Stomach smooth muscle (tissue), 2 donors: ENCODE measurements around the gene SMDT1.
"Not testable (repeated sequence)": the region's sequence is repeated elsewhere in the genome, so short reads cannot be mapped to it uniquely, and the experiment has no call there.

Experiments
- H3K27ac ChIP-seq: one replicate; pipeline ENCODE4 v1.7.0; 2013; ENCODE audit warnings: mild to moderate bottlenecking, low read length, inconsistent platforms
- H3K27me3 ChIP-seq, 2 donors: one replicate each; pipeline ENCODE4 v1.7.0; 2013; ENCODE audit warnings: low read length in 2 of 2; ENCODE audit not compliant: insufficient read depth in 2 of 2, control insufficient read depth in 1 of 2
- H3K36me3 ChIP-seq, 2 donors: one replicate each; pipeline ENCODE4 v1.7.0; 2013; ENCODE audit warnings: low read length in 2 of 2; ENCODE audit not compliant: control insufficient read depth in 2 of 2, insufficient read depth in 2 of 2
- H3K4me1 ChIP-seq: one replicate; pipeline ENCODE4 v1.7.0; 2013; ENCODE audit warnings: low read length; ENCODE audit not compliant: control insufficient read depth, insufficient read depth
- H3K4me3 ChIP-seq, 2 donors: one replicate each; pipeline ENCODE4 v1.7.0; 2013; ENCODE audit warnings: low read length in 2 of 2
- H3K9ac ChIP-seq, 2 donors: one replicate each; pipeline ENCODE4 v1.7.0; 2013; ENCODE audit warnings: low read length in 2 of 2, mild to moderate bottlenecking in 1 of 2
- H3K9me3 ChIP-seq, 2 donors: one replicate each; pipeline ENCODE4 v1.7.0; 2013; ENCODE audit warnings: low read length in 2 of 2; ENCODE audit not compliant: control insufficient read depth in 2 of 2
- donor health status: healthy.
- donor health status: Pancreatic carcinoma.

Gene SMDT1

GRCh38 chr22:42083119-42083518 lies 3.6 kb downstream of the SMDT1 start:
- Histone ChIP-seq H3K9me3 (no peaks in the 10 kb centered on the region), H3K27me3 (no peaks in the 10 kb centered on the region), H3K36me3 (peaks cover 25 to 34% of the 10 kb centered on the region in 2 donors), H3K4me1 (peaks cover 30% of the 10 kb centered on the region), H3K27ac (no peak overlapping the region), H3K4me3 (no peak overlapping the region), H3K9ac (no peak overlapping the region)

DNA sequence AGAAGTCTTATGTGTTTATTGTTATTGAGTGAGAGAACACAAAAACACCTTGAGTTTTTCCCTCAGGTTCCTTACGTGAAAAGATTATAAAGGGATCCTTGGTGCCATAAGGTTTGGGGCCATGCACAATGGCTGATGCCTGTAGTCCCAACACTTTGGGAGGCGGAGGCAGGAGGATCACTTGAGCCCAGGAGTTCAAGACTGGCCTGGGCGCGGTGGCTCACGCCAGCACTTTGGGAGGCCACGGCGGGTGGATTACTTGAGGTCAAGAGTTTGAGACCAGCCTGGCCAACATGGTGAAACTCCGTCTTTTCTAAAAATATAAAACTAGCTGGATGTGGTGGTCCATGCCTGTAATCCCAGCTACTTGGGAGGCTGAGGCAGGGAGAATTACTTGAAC lies 5.4 kb downstream of the SMDT1 start:
- Histone ChIP-seq H3K9ac (no peak overlapping the region), H3K27me3 (no peaks in the 10 kb centered on the region), H3K9me3 (no peaks in the 10 kb centered on the region), H3K36me3 (peaks cover 25 to 32% of the 10 kb centered on the region in 2 donors), H3K4me1 (peaks cover 29% of the 10 kb centered on the region), H3K4me3 (no peak overlapping the region), H3K27ac (no peak overlapping the region)

DNA sequence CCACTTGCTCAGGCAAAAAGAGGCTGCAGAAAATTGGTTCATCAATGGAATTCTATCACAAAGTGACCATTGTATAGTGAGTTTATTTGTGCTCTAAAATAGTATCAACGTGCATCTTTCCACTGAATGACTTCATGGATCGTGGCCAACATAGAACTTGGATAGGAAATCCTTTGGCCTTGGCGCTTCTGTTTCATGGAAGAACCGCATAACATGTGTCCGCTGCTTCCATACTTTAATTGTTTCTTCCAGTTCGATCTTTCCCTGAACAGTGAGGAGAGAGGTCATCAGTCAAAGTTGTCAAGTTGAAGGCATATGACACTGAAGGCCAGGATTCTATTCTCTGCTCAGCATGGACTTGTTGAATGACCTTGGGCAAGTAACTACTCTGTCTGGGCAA lies 6.6 kb downstream of the SMDT1 start:
- Histone ChIP-seq H3K9me3 (no peaks in the 10 kb centered on the region), H3K9ac (no peak overlapping the region), H3K36me3 (peaks cover 25 to 32% of the 10 kb centered on the region in 2 donors), H3K4me1 (peaks cover 26% of the 10 kb centered on the region), H3K4me3 (no peak overlapping the region), H3K27ac (no peak overlapping the region), H3K27me3 (no peaks in the 10 kb centered on the region)

- Histone ChIP-seq H3K9ac (peak within 1 kb of the TSS; percentile 97 to 98), H3K27me3 (no peaks in the 10 kb centered on the region), H3K9me3 (no peaks in the 10 kb centered on the region), H3K27ac (peak within 1 kb of the TSS; percentile 98), H3K36me3 (peaks cover 10 to 13% of the 10 kb centered on the region in 2 donors), H3K4me1 (peaks cover 30% of the 10 kb centered on the region), H3K4me3 (peak within 1 kb of the TSS; percentile 96 to 97)
These were observed 11.3 kb downstream of the SMDT1 start, which contains the start of gene NDUFA6 for GRCh38 chr22:42090596-42091454. Gene NDUFA6, minus strand, starts transcription at chr22:42090772. Its CDS starts 28 bp downstream, at chr22:42090744.

- H3K27ac ChIP-seq, result peak overlapping the region; percentile 98
- no peaks in the 10 kb centered on the region for H3K9me3 ChIP-seq
- H3K4me1 ChIP-seq, result peaks cover 26% of the 10 kb centered on the region
- peak overlapping the region; percentile 61 to 96 for H3K4me3 ChIP-seq
- H3K27me3 ChIP-seq, result no peaks in the 10 kb centered on the region
- H3K9ac ChIP-seq, result peak overlapping the region; percentile 71 to 90
- H3K36me3 ChIP-seq, result peaks cover 4 to 7% of the 10 kb centered on the region in 2 donors
These were observed 11.9 kb downstream of the SMDT1 start for GRCh38 chr22:42091455-42091782.

- Histone ChIP-seq H3K4me1 (no peaks in the 10 kb centered on the region), H3K27ac (no peak overlapping the region), H3K4me3 (no peak overlapping the region), H3K27me3 (no peaks in the 10 kb centered on the region), H3K9ac (no peak overlapping the region), H3K9me3 (peaks cover 0 to 20% of the 10 kb centered on the region in 2 donors), H3K36me3 (peaks cover 2 to 3% of the 10 kb centered on the region in 2 donors)
These were observed 21.7 kb downstream of the SMDT1 start for GRCh38 chr22:42101199-42101598.

DNA sequence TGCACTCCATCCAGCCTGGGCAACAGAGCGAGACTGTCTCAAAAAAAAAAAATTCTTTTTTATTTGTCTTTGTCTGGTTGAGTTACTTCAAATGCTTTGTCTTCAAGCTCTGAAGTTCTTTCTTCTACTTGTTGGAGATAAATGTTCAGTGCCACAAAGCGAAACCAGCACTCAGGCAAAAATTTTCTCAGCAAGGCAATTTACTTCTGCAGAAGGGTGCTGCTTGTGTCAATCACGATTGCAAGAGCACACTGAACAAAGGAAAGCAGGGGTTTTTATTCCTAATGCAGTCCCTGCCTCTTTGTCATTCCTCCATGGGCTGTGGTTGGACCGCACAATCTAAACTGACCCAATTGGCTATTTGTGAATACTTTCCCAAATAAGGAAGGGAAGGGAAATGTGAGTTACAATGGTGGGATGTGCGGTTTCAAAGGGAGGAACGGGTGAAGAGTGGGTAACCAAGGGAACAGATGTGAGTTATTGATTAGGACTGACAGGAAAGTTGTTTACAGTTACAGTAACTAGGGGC lies 24.9 kb downstream of the SMDT1 start:
- peaks cover 0 to 20% of the 10 kb centered on the region in 2 donors for H3K9me3 ChIP-seq
- H3K27me3 ChIP-seq, H3K9ac ChIP-seq, H3K4me3 ChIP-seq, H3K4me1 ChIP-seq, H3K36me3 ChIP-seq, H3K27ac ChIP-seq: not testable (repeated sequence)

GRCh38 chr22:42108848-42109247 lies 29.3 kb downstream of the SMDT1 start:
- H3K27ac ChIP-seq, result no peak overlapping the region
- H3K4me1 ChIP-seq, result no peaks in the 10 kb centered on the region
- peaks cover 0 to 3% of the 10 kb centered on the region in 2 donors for H3K36me3 ChIP-seq
- no peak overlapping the region for H3K9ac ChIP-seq
- H3K4me3 ChIP-seq, result no peak overlapping the region
- no peaks in the 10 kb centered on the region for H3K27me3 ChIP-seq
- peaks cover 0 to 8% of the 10 kb centered on the region in 2 donors for H3K9me3 ChIP-seq

- H3K27ac ChIP-seq, result no peak overlapping the region
- no peak overlapping the region for H3K9ac ChIP-seq
- H3K9me3 ChIP-seq, result peaks cover 0 to 9% of the 10 kb centered on the region in 2 donors
- H3K27me3 ChIP-seq, result no peaks in the 10 kb centered on the region
- H3K4me1 ChIP-seq, result no peaks in the 10 kb centered on the region
- no peak overlapping the region for H3K4me3 ChIP-seq
- no peaks in the 10 kb centered on the region for H3K36me3 ChIP-seq
These were observed 32.3 kb downstream of the SMDT1 start for GRCh38 chr22:42111798-42112197.

- not testable (repeated sequence) for H3K9ac ChIP-seq, H3K36me3 ChIP-seq, H3K4me1 ChIP-seq, H3K4me3 ChIP-seq, H3K9me3 ChIP-seq, H3K27ac ChIP-seq, H3K27me3 ChIP-seq
These were observed 33.3 kb downstream of the SMDT1 start for GRCh38 chr22:42112793-42113192.

DNA sequence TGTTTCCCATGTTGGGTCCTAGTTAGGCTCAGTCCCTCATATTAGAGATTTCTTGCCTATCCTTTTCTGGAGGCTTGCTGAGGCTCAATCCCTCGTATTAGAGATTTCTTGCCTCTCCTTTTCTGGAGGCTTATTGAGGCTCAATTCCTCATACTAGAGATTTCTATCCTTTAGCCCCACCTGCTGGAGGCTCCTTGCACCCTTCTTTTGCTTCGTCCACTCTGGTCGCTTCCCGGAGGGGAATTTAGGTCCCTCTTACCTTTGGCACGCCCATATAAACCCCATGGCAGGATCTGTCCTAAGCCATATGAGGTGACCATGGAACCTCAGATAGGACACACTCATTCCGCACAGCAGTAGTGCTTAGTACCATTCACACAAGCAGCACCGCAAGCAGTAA lies 35.2 kb downstream of the SMDT1 start:
- H3K27me3 ChIP-seq, result no peaks in the 10 kb centered on the region
- no peak overlapping the region for H3K27ac ChIP-seq
- H3K36me3 ChIP-seq, result no peaks in the 10 kb centered on the region
- no peaks in the 10 kb centered on the region for H3K4me1 ChIP-seq
- H3K4me3 ChIP-seq, result no peak overlapping the region
- no peak overlapping the region for H3K9ac ChIP-seq
- H3K9me3 ChIP-seq, result peaks cover 0 to 9% of the 10 kb centered on the region in 2 donors
